K562 (cell line): ENCODE results near the gene NUDT14. TPM values are rescaled to one million over a fixed set of nuclear protein-coding genes. Genes with fewer than 3 reads are reported as not detected.

Source experiments
- ATAC-seq: fragments of 200-7000 bp; cut with Tn5 transposase; 3 replicates; pipeline ENCODE4 v1.9.1; 2020; ENCODE audit warnings: moderate library complexity
- BruUV-seq: library from RNA; stranded (reverse); fragments of 400-500 nt; replicated peaks from 2 replicates; lab custom pipeline; 2021; lab: Mats Ljungman, UMichigan
- CTCF ChIA-PET: fragments of 300-600 bp; formaldehyde crosslinking; extraction: SDS; loops from one replicate; lab custom pipeline; 2021; ENCODE audit warnings: low intra/inter-chr PET ratio; lab: Yijun Ruan, JAX
- POLR2A ChIA-PET: fragments of 300-600, 350-650 bp; sonication (Branson Sonifier 250); formaldehyde crosslinking; extraction: SDS; loops from one replicate; lab custom pipeline; 2021; ENCODE audit warnings: antibody characterized with exemption, inconsistent platforms; lab: Yijun Ruan, JAX
- DNase-seq, 4 experiments: peaks; one replicate each; pipeline versions ENCODE4 v3.0.0 to v3.0.0-alpha.2; 2011 to 2018; ENCODE audit warnings: low spot score in 3 of 4, mixed read lengths in 3 of 4; ENCODE audit errors: extremely low read depth in 1 of 4
- FAIRE-seq: peaks from 2 replicates; lab custom pipeline; 2011; peaks lifted over from hg19 to GRCh38; lab: Jason Lieb, UNC
- H2AFZ ChIP-seq: 2 replicates; pipeline ENCODE4 v1.6.0; 2011; ENCODE audit warnings: low read depth, low read length, control low read depth, inconsistent platforms
- H3K27ac ChIP-seq: fragments of 200-600 bp; 3 replicates; pipeline ENCODE4 v1.8.0; 2011; ENCODE audit warnings: low read depth, mild to moderate bottlenecking, control low read depth, inconsistent platforms, low read length, moderate library complexity, mixed read lengths; ENCODE audit errors: extremely low read depth
- H3K27me3 ChIP-seq, 2 experiments: fragments of 300-600 bp in 1 of 2; 2 replicates in 1 of 2; 3 replicates in 1 of 2; pipeline versions ENCODE4 v1.6.0 to v1.8.0; 2011; ENCODE audit warnings: inconsistent platforms in 2 of 2, low read length in 2 of 2, mild to moderate bottlenecking in 1 of 2, mixed read lengths in 1 of 2, moderate library complexity in 1 of 2; ENCODE audit not compliant: control insufficient read depth in 2 of 2, insufficient read depth in 2 of 2
- H3K36me3 ChIP-seq: fragments of 300-600 bp; 3 replicates; pipeline ENCODE4 v1.8.0; 2011; ENCODE audit warnings: mild to moderate bottlenecking, low read length, inconsistent platforms; ENCODE audit not compliant: control insufficient read depth, insufficient read depth
- H3K4me1 ChIP-seq, 2 experiments: fragments of 200-600 bp in 1 of 2; replicated peaks in 1 of 2; 2 replicates in 1 of 2; 3 replicates in 1 of 2; pipeline versions ENCODE4 v1.5.1 to v1.8.0; 2011; ENCODE audit warnings: inconsistent platforms in 2 of 2, low read length in 2 of 2, mild to moderate bottlenecking in 1 of 2, mixed read lengths in 1 of 2, moderate library complexity in 1 of 2; ENCODE audit not compliant: control insufficient read depth in 2 of 2, insufficient read depth in 2 of 2
- H3K4me2 ChIP-seq: 2 replicates; pipeline ENCODE4 v1.6.1; 2011; ENCODE audit warnings: low read length, control low read depth, inconsistent platforms, mixed read lengths; ENCODE audit not compliant: insufficient read depth
- H3K4me3 ChIP-seq: fragments of 200-600 bp; sonication (generic), shearing (Covaris generic); 2 replicates; pipeline ENCODE4 v1.5.1; 2016; ENCODE audit warnings: control low read depth, inconsistent platforms
- H3K79me2 ChIP-seq: fragments of 200-600 bp; 3 replicates; pipeline ENCODE4 v1.8.0; 2011; ENCODE audit warnings: low read length, inconsistent platforms; ENCODE audit not compliant: control insufficient read depth, insufficient read depth
- H3K9ac ChIP-seq, 2 experiments: 2 replicates each; pipeline versions ENCODE4 v1.6.0 to v1.6.1; 2011; ENCODE audit warnings: low read depth in 2 of 2, low read length in 2 of 2, control low read depth in 1 of 2, inconsistent platforms in 1 of 2, mild to moderate bottlenecking in 1 of 2, mixed read lengths in 1 of 2; ENCODE audit not compliant: insufficient read depth in 1 of 2
- H3K9me1 ChIP-seq: one replicate; pipeline ENCODE4 v1.6.0; 2011; ENCODE audit warnings: inconsistent platforms, mild to moderate bottlenecking, low read length, moderate library complexity; ENCODE audit not compliant: control insufficient read depth, insufficient read depth
- H3K9me3 ChIP-seq: replicated peaks from 2 replicates; pipeline ENCODE4 v1.5.1; 2011; ENCODE audit warnings: low read depth, low read length, inconsistent platforms; ENCODE audit not compliant: control insufficient read depth, insufficient read depth
- H4K20me1 ChIP-seq: replicated peaks from 2 replicates; pipeline ENCODE4 v1.6.1; 2011; ENCODE audit warnings: low read length, inconsistent platforms, mixed read lengths; ENCODE audit not compliant: control insufficient read depth, insufficient read depth
- ATF2 ChIP-seq: sonication (generic); formaldehyde crosslinking; IDR thresholded peaks from 2 replicates; pipeline ENCODE4 v1.8.1; 2022; ENCODE audit warnings: missing genetic modification reagents
- FIP1L1 ChIP-seq: fragments of 200-400 bp; formaldehyde crosslinking; IDR thresholded peaks from 2 replicates; pipeline ENCODE4 v1.6.1; 2018; ENCODE audit warnings: mild to moderate bottlenecking, low read depth, low read length; ENCODE audit not compliant: poor library complexity, severe bottlenecking
- HCFC1 ChIP-seq: IDR thresholded peaks from 2 replicates; pipeline ENCODE4 v1.6.1; 2012; ENCODE audit warnings: low read depth, low read length, improper control_type of control experiment
- HNRNPH1 ChIP-seq: fragments of 200-400 bp; formaldehyde crosslinking; optimal IDR thresholded peaks from 2 replicates; pipeline ENCODE3; 2017; ENCODE audit warnings: low read depth, mild to moderate bottlenecking, low read length, moderate library complexity
- POLR2G ChIP-seq: fragments of 200-400 bp; formaldehyde crosslinking; IDR thresholded peaks from 2 replicates; pipeline ENCODE4 v1.6.1; 2017; ENCODE audit warnings: low read depth, mild to moderate bottlenecking, antibody characterized with exemption, low read length, moderate library complexity
- PRMT5 ChIP-seq: sonication (generic); formaldehyde crosslinking; IDR thresholded peaks from 2 replicates; pipeline ENCODE4 v1.5.0; 2020; ENCODE audit warnings: missing genetic modification reagents
- TCF3 ChIP-seq: sonication (generic); formaldehyde crosslinking; IDR thresholded peaks from 2 replicates; pipeline ENCODE4 v1.4.0; 2020; ENCODE audit warnings: mild to moderate bottlenecking, missing genetic modification reagents
- ZNF23 ChIP-seq: fragments of 250-450 bp; sonication (Bioruptor Pico); IDR thresholded peaks from 2 replicates; pipeline ENCODE4 v1.4.0; 2020; ENCODE audit warnings: mild to moderate bottlenecking
- ZNF785 ChIP-seq: fragments of 250-450 bp; sonication (Bioruptor Pico); IDR thresholded peaks from 2 replicates; pipeline ENCODE4 v1.4.0; 2020; ENCODE audit warnings: mild to moderate bottlenecking
- WGBS: fragments of 100-300 bp; shearing (Covaris generic); methylation state at CpG from one replicate; pipeline ENCODE4 v1.1.6; 2016; ENCODE audit warnings: low coverage, mixed read lengths; ENCODE audit not compliant: insufficient coverage; ENCODE audit errors: missing lambda C conversion rate; 5-methylcytosine and 5-hydroxymethylcytosine counted together
- in situ Hi-C: fragments of 300-500 bp; cut with MboI; formaldehyde crosslinking; loops from 4 replicates; pipeline ENCODE4 v1.15.0; 2018; ENCODE audit warnings: inconsistent platforms, mixed read lengths
- intact Hi-C: fragments of 100-400 bp; cut with micrococcal nuclease; formaldehyde crosslinking; loops from 2 replicates; pipeline ENCODE4 v1.14.2; 2022
- polyA plus RNA-seq, 8 experiments: library from polyadenylated mRNA; depleted of rRNA in 4 of 8; stranded (reverse) in 5 of 8; unstranded in 3 of 8; fragments of >200 nt; fragmentation: Nextera tagmentation in 2 of 8; fragmentation: Illumina TruSeq in 1 of 8; extraction: Ambion mirVana in 2 of 8; extraction: Trizol in 1 of 8; gene quantifications; 2 replicates each; pipeline versions ENCODE4 v1.2.1 to v1.2.3, GENCODE V29; 2011 to 2014; ENCODE audit warnings: inconsistent platforms in 1 of 8, missing spikeins in 1 of 8
- total RNA-seq, 7 experiments: library from RNA; depleted of rRNA in 6 of 7; stranded (reverse); fragments of >200 nt in 6 of 7; fragmentation: Illumina TruSeq in 2 of 7; extraction: Trizol in 2 of 7; gene quantifications; 2 replicates each; pipeline versions ENCODE4 v1.2.1 to v1.2.3, GENCODE V29; 2011 to 2021; ENCODE audit warnings: low replicate concordance in 1 of 7
- TF ChIP-seq, protein P1 (sequence below): sonication (generic); formaldehyde crosslinking; IDR thresholded peaks from 2 replicates; pipeline ENCODE4 v1.8.0; 2022; ENCODE audit warnings: missing genetic modification reagents, mild to moderate bottlenecking, moderate library complexity, borderline replicate concordance
- TF ChIP-seq, protein P2 (sequence below): sonication (generic); formaldehyde crosslinking; IDR thresholded peaks from 2 replicates; pipeline ENCODE4 v1.8.1; 2023; ENCODE audit warnings: missing genetic modification reagents, mild to moderate bottlenecking, borderline replicate concordance
- TF ChIP-seq, protein P3 (sequence below): fragments of 250-450 bp; sonication (Bioruptor Pico); IDR thresholded peaks from 2 replicates; pipeline ENCODE4 v1.8.0; 2021; ENCODE audit warnings: moderate library complexity, mild to moderate bottlenecking, inconsistent platforms

NUDT14 gene
- total and polyA plus RNA-seq, 9 of the 15 experiments (the other 6 are each of a cell fraction or from before 2014, with no cell fraction given) = 0.14 to 16.3 (median 8.2) TPM

DNA sequence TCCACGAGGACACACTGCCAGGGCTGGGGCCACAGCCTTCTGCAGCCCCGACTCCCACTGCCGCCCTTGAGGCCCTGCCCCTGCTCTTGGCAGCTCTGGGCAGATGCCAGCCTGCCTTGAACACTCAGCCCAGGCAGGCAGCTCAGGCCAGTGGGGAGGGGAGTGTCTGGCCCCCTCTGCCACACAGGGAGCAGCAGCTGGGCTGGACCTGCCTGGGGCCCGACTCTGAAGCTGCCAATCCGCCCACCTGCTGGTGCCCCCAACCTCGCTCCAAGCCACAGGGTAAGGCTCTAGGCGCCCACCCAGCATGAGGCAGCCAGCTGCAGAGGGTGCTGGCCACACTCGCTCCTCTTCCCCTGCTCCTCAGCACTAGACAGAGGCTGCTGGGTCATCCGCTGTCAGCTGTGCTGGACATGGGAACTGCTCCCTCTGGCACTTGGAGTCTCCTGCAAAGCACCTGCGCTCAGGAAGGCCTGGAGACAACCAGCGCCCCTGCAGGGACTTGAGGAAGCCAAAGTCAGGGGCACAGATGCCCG is 24.6 kb upstream of the NUDT14 start:
- ChIA-PET CTCF (no interaction called here), POLR2A (interaction anchor here (1.0 kb wide), 1 partner anchor 42 kb away, joined by 3 read pairs; no protein-coding TSS in a partner anchor)
- H3K4me2 ChIP-seq = no peak overlapping the region
- H4K20me1 ChIP-seq = peaks cover 12% of the 10 kb centered on the region; the same call in 1 of the 2 replicates
- peaks cover 0 to 65% of the 10 kb centered on the region in 2 experiments; a peak in 2 of 5 replicates for H3K4me1 ChIP-seq
- no peaks in the 10 kb centered on the region; the same call in 2 of the 3 replicates for H3K36me3 ChIP-seq
- H3K9me1 ChIP-seq = no peaks in the 10 kb centered on the region
- FAIRE-seq (no peak), DNase-seq (no peak), ATAC-seq (no peak)
- H3K9ac ChIP-seq = 0 out of 4 replicates have a peak overlapping the region, but pooled peaks of 1 of the 2 experiments have one; percentile 9
- 17% methylated on average over 9 of the region's 12 CpGs for WGBS
- intact Hi-C loops (no loop called here), in situ Hi-C loops (no loop called here)
- H3K9me3 ChIP-seq = no peaks in the 10 kb centered on the region
- no peak overlapping the region for H3K27ac ChIP-seq
- peaks cover 0 to 5% of the 10 kb centered on the region in 2 experiments; a peak in 1 of 5 replicates for H3K27me3 ChIP-seq
- no peak overlapping the region for H3K4me3 ChIP-seq
- BruUV-seq = no TSS peak
- no peaks in the 10 kb centered on the region for H3K79me2 ChIP-seq
- no peak overlapping the region for H2AFZ ChIP-seq
- TF ChIP-seq, protein P1, sequence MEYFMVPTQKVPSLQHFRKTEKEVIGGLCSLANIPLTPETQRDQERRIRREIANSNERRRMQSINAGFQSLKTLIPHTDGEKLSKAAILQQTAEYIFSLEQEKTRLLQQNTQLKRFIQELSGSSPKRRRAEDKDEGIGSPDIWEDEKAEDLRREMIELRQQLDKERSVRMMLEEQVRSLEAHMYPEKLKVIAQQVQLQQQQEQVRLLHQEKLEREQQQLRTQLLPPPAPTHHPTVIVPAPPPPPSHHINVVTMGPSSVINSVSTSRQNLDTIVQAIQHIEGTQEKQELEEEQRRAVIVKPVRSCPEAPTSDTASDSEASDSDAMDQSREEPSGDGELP = peak; percentile 43; the same call in 1 of the 2 replicates
- no peak for TF ChIP-seq ATF2 (CRISPR knock-in tag)
- peak; percentile 35 for TF ChIP-seq FIP1L1
- no peak for TF ChIP-seq PRMT5 (CRISPR knock-in tag)
- TF ChIP-seq, protein P2, sequence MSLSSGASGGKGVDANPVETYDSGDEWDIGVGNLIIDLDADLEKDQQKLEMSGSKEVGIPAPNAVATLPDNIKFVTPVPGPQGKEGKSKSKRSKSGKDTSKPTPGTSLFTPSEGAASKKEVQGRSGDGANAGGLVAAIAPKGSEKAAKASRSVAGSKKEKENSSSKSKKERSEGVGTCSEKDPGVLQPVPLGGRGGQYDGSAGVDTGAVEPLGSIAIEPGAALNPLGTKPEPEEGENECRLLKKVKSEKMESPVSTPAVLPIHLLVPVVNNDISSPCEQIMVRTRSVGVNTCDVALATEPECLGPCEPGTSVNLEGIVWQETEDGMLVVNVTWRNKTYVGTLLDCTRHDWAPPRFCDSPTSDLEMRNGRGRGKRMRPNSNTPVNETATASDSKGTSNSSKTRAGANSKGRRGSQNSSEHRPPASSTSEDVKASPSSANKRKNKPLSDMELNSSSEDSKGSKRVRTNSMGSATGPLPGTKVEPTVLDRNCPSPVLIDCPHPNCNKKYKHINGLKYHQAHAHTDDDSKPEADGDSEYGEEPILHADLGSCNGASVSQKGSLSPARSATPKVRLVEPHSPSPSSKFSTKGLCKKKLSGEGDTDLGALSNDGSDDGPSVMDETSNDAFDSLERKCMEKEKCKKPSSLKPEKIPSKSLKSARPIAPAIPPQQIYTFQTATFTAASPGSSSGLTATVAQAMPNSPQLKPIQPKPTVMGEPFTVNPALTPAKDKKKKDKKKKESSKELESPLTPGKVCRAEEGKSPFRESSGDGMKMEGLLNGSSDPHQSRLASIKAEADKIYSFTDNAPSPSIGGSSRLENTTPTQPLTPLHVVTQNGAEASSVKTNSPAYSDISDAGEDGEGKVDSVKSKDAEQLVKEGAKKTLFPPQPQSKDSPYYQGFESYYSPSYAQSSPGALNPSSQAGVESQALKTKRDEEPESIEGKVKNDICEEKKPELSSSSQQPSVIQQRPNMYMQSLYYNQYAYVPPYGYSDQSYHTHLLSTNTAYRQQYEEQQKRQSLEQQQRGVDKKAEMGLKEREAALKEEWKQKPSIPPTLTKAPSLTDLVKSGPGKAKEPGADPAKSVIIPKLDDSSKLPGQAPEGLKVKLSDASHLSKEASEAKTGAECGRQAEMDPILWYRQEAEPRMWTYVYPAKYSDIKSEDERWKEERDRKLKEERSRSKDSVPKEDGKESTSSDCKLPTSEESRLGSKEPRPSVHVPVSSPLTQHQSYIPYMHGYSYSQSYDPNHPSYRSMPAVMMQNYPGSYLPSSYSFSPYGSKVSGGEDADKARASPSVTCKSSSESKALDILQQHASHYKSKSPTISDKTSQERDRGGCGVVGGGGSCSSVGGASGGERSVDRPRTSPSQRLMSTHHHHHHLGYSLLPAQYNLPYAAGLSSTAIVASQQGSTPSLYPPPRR (CRISPR knock-in tag) = no peak
- TF ChIP-seq ZNF23 (CRISPR knock-in tag) = no peak
- no peak for TF ChIP-seq TCF3 (CRISPR knock-in tag)
- no peak for TF ChIP-seq HNRNPH1
- TF ChIP-seq HCFC1 = no peak
- no peak for TF ChIP-seq ZNF785
- peak; percentile 32 for TF ChIP-seq POLR2G
- TF ChIP-seq, protein P3, sequence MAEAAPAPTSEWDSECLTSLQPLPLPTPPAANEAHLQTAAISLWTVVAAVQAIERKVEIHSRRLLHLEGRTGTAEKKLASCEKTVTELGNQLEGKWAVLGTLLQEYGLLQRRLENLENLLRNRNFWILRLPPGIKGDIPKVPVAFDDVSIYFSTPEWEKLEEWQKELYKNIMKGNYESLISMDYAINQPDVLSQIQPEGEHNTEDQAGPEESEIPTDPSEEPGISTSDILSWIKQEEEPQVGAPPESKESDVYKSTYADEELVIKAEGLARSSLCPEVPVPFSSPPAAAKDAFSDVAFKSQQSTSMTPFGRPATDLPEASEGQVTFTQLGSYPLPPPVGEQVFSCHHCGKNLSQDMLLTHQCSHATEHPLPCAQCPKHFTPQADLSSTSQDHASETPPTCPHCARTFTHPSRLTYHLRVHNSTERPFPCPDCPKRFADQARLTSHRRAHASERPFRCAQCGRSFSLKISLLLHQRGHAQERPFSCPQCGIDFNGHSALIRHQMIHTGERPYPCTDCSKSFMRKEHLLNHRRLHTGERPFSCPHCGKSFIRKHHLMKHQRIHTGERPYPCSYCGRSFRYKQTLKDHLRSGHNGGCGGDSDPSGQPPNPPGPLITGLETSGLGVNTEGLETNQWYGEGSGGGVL = no peak
